HT1080 (cell line): ENCODE measurements around the gene VPS8. TPM values are rescaled to one million over a fixed set of nuclear protein-coding genes. Genes with fewer than 3 reads are reported as not detected.
"Not testable (repeated sequence)": the region's sequence is repeated elsewhere in the genome, so short reads cannot be mapped to it uniquely, and the experiment has no call there.

Experiments
- DNase-seq: peaks from one replicate; pipeline ENCODE4 v3.0.0-alpha.2; 2015; ENCODE audit warnings: low read depth
- total RNA-seq: library from RNA; depleted of rRNA; stranded (reverse); fragments of >200 nt; shearing (Covaris generic); gene quantifications from 2 replicates; pipeline ENCODE4 v1.2.3, GENCODE V29; 2014

Gene VPS8
- total RNA-seq, 1 experiment from 2014 or later, result 23.5 TPM

DNA sequence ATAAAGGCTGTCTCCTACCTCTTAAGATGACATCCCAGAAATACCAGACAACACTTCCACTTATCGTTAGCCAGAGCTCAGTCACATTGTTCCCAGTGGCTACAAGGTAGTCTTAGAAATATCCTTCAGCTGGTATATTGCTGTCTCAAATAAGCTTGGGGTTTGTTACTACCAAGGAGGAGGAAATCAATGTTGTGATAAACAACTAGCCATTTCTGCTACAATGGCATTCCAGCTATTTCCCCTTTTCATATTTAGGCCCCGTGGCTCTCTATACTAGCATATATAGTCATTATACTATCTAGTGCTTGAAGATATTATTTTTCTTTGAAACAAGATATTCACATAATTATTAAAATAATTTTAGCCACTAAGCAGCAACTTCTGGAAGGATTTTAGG, 56.5 kb downstream of the VPS8 start:
- no peak for DNase-seq

DNA sequence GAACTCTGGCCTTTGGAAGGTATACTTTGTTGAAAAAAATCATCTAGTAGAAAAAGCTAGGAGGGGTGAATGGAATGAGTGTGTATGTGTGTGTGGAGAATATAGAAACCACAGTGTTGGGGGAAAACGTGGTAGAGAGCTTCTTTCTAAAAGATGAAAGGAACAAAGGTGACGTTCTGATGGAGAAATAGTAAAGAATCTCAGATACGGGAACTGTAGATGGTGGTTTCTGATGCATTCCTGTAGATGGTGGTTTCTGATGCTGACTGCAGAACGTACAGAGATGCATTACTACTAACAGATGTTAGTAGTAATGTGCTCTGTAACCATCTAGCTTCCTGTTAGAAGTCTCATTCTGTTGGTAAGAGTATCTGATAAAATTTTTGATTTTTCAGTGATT, 60.2 kb downstream of the VPS8 start:
- no peak for DNase-seq

DNA sequence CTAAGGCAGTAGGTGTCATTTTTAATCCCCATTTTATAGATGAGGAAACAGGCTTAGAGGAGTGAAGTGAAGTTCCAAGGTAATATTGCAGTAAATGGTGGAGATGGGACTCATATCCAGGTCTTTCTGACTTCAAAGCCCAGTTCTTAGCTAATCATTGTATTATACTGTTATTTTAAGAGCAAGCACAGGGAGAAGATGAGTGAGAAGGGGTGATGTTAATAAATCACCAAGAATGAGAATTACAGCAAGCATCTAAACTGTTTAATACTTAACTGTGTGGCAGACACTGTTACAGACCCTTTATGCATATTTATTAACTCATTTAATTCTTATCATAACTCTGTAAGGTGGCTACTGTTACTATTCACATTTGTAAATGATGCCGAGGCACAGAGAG, 61.2 kb downstream of the VPS8 start:
- no peak for DNase-seq

GRCh38 chr3:184874709-184875644, 63.0 kb downstream of the VPS8 start:
- DNase-seq, result peak; percentile 39

DNA sequence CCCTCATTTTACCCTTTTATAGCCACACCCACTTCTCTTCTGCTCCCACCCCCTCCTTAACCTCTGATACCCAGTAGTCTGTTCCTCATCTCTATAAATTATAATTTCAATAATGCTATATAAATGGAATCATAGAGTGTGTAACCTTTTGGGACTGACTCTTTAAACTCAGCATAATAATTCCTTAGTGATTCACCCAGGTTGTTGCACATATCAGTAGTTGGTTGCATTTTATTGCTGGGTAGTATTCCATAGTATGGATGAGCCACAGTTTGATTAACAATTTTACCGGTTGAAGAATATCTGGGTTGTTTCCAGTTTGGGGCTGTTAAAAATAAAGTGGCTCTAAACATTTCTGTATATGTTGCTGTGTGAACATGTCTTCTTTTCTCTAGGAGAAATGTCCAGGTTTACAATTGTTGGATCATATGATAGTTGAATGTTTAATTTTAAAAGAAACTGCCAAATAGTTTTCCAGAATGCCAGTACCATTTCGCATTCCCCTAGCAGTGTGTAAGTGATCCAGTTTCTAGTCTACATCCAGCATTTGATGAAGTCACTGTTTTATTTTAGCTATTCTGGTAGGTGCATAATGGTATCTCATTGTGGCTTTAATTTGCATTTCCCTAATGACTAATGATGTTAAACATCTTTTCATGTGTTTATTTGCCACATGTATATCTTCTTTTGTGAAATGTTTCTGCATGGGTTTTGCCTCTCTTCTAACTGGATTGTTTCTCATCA, 68.5 kb downstream of the VPS8 start:
- DNase-seq, result no peak

DNA sequence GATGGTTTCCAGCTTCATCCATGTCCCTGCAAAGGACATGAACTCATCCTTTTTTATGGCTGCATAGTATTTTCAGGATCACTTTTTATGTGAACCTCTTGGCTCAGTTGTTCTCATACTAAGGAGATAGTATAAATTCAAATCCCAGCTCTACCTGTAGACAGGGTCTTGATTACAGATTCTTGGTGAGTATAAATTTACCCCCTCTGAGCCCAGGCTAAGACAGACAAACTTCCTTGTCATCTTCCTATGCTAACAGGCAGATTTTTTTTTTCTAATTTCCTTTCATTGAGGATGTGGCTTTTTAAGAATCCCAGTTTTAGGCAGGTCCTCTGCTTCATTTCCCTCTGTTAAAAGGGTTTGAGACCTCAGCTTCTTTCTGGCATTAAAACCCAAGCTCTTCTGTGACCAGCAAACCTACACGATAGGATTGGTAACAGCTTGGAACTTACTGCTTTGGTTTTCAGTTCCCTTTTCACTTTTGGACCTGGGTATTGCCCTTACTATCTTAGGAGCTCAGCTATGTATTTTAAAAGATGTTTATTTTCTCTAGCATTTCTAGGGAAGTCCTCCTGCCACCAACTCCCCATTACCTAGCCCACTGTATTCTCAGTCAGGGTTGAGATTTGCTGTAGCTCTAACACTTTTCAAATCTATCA, 72.5 kb downstream of the VPS8 start:
- no peak for DNase-seq

DNA sequence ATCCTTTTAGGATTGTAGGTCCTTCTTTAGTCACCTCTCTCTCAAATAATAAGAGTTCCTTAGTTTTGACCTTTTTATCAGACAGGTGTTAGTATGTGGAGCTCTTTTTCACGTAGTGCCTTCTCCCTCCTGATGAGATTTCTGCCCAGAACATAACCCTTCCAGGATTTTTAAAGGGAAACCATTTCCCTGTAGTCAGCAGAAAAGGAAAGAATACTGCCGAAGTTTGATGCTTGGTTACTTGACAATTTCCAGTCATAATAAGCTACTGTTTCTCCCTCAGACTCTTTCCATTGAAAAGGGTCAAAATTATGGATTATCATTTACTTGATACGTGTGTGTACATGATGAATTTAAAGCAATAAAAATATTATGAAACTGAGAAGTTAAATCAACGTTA, 73.1 kb downstream of the VPS8 start:
- no peak for DNase-seq

- no peak for DNase-seq
These were observed 75.6 kb downstream of the VPS8 start for GRCh38 chr3:184887574-184887973.

DNA sequence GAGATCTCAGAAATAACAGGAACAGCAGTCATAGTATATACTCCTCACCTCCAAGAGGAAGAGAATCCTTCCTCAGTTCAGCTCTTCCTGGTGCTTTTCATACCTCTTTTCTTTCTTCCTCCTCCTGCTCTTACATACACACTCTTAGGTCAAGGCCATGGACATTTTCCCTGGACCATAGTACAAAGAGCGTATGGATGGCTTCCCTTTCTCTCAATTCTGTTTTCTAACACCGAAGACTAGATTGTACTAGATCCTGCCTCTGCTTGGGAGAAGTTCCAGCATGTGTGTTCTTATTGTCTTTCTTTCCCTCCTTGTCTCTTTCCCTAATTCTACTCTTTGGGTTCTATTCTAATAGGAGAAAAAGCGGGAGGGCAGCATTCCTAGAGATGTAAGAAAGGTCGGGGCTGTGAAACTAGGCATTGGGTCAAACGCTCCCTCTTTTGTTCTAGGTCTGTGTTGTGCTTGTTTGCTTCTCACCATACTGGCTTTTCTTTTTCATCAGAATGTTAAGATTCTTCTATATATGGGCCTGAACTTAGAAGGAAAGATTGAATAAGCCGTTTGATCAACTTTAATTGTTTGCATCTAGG, 77.4 kb downstream of the VPS8 start:
- DNase-seq, result no peak

GRCh38 chr3:184894051-184894450, 82.1 kb downstream of the VPS8 start:
- no peak for DNase-seq

DNA sequence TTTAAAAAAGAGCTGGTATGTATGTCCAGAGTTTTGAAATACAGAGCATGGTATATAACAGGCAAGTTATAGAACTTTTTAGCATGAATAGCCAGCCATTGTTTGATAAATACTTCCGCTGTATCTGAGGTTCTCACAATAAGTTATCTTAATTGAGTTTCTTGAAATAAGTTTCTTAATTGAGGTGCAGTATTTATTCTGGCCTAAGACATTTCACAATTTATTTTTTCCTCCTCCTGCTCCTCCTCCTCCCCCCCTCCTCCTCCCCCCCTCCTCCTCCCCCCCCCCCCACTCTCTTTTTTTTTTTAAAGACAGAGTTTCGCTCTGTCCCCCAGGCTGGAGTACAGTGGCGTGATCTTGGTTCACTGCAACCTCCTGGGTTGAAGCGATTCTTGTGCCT, 83.4 kb downstream of the VPS8 start:
- DNase-seq, result no peak

- DNase-seq, result no peak
These were observed 84.4 kb downstream of the VPS8 start for GRCh38 chr3:184896336-184896735.

DNA sequence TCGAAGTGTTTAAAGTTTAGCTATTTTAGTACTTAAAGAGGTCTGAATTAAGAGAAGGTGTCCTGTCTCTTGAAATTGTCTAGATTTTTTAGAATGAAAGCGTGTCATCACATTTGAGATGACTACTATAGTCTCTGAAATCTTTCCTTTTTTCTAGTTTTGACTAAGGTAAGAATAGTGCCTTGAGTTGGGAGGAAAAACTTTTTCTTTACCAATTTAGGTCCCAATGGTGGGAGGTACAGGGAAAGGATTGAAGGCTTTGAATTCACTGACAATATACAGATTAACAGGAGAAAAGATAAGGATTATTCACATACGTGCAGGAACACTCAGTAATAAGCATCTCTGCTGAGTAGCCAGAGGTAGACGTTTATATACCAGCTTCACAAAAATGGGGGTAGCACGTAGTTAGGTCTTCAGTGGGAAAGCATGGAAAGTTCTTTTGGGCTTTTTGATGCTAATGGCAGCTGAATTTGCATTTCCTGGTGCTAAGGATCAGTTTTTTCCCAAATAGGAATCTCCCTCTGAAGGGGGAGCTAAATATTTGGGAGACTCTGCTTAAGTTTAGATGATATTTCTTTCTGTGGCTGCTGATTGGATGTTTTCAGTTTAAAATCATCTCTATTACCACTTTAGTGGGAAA, 88.1 kb downstream of the VPS8 start:
- DNase-seq, result no peak

GRCh38 chr3:184907031-184907430, 95.1 kb downstream of the VPS8 start:
- not testable (repeated sequence) for DNase-seq

GRCh38 chr3:184907681-184908649, 96.0 kb downstream of the VPS8 start:
- no peak for DNase-seq

GRCh38 chr3:184908859-184909258, 96.9 kb downstream of the VPS8 start:
- no peak for DNase-seq

- no peak for DNase-seq
These were observed 98.7 kb downstream of the VPS8 start for GRCh38 chr3:184910664-184911063.

GRCh38 chr3:184911570-184911969, 99.6 kb downstream of the VPS8 start:
- DNase-seq, result no peak

- no peak for DNase-seq
These were observed 100.2 kb downstream of the VPS8 start for GRCh38 chr3:184912163-184912562.

- peak; percentile 10 for DNase-seq
These were observed 102.7 kb downstream of the VPS8 start for GRCh38 chr3:184914628-184915027.
